ENCODE data around the gene SLC8A1.

- TF ChIP-seq, protein P1, sequence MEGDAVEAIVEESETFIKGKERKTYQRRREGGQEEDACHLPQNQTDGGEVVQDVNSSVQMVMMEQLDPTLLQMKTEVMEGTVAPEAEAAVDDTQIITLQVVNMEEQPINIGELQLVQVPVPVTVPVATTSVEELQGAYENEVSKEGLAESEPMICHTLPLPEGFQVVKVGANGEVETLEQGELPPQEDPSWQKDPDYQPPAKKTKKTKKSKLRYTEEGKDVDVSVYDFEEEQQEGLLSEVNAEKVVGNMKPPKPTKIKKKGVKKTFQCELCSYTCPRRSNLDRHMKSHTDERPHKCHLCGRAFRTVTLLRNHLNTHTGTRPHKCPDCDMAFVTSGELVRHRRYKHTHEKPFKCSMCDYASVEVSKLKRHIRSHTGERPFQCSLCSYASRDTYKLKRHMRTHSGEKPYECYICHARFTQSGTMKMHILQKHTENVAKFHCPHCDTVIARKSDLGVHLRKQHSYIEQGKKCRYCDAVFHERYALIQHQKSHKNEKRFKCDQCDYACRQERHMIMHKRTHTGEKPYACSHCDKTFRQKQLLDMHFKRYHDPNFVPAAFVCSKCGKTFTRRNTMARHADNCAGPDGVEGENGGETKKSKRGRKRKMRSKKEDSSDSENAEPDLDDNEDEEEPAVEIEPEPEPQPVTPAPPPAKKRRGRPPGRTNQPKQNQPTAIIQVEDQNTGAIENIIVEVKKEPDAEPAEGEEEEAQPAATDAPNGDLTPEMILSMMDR (IDR thresholded peaks at IDR 0.05; ENCODE audit: insufficient read depth, low read depth, low read length) = no peak
- no peak for TF ChIP-seq EZH2 (IDR thresholded peaks at IDR 0.05; ENCODE audit: insufficient read depth, low read length)
Observed at GRCh38 chr2:40457837-40458236, 5.9 kb upstream of the SLC8A1 start.

All from astrocyte (in vitro differentiated cells and primary cell).